ENCODE data around the gene ABHD10.

ABHD10 gene

DNA sequence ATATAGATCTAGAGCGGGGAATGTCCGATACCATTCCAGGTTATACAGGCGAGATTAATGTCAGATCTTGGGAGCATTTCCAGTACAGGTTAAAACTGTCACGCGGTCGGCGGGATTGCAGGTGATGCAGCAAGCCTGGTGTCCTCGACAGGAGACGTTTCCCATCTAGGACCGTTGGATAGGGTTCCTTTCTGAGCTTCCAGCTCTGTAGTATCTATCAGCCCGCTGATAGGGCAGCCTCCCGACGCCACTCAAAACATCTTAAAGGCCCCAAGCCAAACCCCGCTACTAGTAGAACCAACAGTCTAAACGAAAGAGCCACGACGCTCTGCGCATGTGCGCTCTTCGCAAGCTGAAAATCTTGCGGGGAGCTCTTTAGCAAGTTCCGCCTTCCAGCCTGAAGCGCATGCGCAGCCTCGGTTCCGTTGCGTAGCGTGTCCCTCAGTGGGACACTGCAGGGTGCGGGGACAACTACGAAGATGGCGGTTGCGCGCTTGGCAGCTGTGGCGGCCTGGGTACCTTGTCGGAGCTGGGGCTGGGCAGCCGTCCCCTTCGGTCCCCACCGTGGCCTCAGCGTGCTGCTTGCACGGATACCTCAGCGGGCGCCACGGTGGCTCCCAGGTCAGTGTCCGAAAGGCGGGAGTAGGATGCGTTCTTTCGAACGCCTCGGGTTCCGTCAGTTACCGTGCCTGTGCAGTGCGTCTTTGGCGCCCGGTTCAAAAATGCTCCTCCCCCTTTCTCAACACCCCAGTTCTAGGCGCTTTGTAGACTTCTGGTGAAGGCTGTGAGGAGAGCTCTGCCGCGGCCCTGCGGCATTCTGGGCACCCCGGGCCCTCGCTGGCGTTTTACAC is at the start of gene ABHD10:
Gene ABHD10 (plus strand): TSS at position 444 of the 851 bp plus-strand sequence. CDS start 36 bp downstream, at position 480.
- peak; percentile 98 for DNase-seq

DNA sequence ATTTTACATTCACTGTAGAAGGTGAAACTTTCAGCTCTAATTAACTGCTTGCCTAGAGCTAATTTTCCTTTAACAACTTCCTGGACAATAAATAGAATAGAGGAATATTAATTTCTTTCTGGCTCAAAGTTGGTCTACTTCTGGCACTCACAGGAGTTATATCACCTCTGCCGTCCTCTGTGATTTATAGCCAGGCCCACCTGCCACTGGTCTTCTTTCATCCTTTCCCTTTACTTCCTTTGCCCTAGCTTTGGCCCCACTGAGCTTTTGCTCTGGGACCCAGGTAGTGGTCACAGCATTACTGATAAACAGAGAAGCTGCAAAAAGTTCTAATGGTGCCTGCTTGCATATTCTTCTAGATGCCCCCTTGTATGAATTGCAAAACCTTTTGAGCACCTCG is 49.3 kb upstream of the ABHD10 start:
- no peak for DNase-seq

DNA sequence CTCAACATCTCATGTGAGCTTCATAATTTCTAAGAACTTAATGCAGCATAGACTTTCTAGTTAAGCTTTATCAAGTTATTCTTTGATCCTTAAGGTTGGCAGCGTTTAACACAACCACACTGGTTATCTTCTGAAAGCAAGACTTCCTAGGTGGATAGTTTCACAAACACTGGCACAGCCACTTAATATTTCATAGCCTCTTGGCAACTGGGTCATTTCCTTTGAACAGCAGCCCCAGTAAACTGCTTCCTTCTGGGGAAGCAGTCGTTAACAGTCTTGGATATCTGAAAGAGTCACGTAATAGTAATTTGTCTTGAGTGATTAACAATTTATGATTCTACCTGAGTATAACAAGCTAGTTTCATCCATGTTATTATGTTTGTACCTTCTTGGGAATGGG is 45.9 kb upstream of the ABHD10 start:
- no peak for DNase-seq

DNA sequence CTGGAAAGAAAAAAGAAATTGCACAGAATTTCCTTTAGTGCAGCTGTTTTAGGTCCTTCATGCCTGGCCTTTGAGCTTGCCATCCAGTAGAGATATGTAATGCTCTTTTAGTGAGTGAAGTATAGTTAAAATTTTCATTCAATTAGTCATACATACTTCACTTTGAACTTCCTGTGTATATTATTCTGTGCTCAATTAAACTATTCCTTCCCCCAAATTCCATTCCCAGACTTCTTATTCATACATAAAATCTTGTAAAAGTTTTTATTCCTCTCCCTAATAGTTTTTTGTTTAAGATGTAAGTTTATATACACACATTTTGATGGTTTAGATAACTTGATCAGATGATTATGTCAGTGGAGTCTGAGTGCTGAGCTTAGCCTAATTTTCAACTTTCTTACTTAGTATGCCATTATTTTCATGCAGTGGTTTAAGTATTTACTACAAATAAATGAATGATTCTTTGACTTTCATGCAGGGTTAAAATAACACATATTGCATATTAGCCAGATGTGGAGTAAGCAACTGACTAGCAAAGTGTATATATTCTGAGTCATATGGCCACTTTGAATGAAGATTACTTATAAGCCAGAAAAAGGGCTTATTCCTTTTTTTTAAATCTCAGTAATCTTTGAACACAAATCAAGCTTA is 42.5 kb upstream of the ABHD10 start:
- DNase-seq = no peak

DNA sequence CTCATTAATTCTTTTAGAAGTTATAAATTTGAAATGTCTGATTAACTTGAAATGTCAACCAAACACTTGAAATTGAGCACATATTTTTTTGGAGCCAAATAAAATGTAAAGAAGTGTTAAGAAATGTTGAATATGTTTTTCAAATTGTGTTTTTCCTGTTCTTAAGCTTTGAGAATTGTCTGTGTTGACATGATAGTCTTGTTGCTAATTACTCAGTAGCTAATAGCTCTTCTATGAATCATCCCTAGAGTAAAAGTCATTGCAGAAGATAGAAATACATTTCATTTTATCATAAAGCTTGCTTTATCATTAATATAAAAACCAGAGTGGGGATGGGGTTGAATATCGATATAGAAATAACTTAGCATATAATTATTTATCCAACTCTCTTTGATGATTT is 41.9 kb upstream of the ABHD10 start:
- no peak for DNase-seq

DNA sequence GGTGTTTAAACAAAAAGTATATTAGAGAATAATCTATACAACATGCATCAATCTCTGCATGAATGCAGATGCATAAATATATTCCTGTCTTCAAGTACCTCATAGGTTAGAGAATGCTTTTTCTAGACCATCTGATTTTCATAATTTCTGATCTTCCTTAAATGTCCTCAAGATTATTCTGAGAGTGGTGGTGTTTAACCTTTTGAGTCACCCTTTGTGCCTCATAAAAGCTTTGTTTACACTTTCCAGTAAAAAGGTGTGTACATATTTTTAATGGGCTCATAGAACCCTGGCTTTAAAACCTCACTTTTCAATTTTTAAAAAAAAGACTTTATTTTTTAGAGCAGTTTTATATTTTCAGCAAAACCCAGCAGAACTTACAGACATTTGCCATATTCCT is 41.0 kb upstream of the ABHD10 start:
- no peak for DNase-seq

DNA sequence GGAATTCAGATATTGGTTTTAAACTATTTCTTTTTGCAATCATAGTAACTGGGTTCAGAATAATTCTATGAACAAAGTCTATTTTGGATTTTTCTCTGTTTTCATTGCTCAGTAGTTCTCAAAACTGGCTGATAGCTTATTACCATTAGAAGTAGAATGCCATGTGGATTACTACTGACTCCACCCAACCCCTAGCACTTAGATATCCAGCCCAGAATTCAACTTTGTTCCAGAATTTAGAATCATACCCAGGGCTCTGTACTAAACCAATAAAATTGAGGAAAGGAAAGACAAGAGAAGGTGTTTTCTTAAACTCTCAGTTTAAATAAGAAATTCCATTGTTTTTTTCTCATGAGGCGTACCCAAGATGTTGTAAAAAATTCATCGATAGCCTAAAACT is 39.0 kb upstream of the ABHD10 start:
- no peak for DNase-seq

DNA sequence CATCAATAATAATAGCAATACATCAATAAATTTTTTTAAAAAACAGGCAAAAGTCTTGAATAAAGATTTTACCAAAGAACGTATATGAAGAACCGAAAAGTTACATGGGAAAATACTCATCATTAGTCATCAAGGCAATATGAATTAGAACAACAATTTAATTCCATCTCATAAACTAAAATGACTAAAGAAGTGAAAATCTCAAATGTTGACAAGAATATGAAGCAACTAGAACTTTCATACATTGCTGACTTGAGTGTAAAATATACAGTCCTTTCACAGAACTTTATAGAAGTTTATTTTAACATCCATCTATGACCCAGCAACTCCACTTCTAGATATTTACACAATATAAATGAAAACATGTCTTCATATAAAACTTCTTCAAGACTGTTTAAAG is 35.3 kb upstream of the ABHD10 start:
- DNase-seq = no peak

DNA sequence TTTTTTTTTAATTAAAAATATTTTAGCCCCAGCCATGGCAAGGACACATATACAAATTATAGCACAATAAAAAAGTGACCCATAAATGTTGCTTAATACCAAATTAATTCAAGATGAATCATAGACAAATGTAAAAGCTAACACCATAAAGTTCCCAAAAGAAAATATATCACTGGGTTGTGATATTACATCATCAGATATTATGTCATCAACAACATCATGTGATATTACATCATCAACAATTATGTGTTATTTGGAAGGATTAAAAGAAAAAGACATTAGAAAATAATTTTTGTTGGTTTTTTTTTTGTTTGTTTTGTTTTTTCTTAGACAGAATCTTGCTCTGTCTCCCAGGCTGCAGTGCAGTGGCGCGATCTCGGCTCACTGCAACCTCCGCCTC is 34.5 kb upstream of the ABHD10 start:
- DNase-seq = no peak

DNA sequence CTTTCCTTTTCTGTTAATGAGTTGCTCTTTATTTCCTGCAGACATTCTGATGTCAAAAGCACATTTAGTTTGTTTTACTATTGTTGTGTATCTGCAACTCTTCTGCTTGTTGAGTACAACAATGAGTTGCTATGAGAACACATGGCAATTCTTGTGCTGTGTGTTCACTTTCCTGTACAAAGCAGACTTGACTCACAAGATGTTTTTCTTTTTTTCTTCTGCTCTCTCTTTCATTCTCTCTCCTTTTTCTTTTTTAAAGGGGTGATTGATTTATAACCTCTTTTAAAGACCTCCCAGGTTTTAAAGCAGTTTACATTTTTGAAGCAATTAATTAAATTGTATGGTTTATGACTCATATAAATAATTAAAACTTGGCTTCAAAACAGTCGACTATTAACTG is 31.6 kb upstream of the ABHD10 start:
- no peak for DNase-seq

DNA sequence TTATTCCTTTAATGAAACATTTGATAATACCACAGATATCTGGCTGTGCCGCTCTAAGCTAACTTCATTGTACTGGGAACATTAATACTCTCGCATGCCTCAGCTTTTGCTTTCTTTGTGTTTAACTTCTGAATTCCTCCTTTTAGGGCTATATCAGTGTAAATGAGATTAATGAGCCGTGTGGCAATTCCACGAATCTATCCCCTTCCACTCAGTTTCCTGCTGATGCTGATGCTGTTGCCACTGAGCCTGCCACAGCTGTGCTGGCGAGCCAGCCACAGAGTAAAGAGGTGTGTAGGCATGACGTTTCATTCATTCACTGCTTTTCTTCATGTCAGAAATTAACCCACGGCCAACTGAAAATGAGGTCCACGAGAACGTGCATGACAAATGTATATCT is 30.0 kb upstream of the ABHD10 start:
- no peak for DNase-seq

DNA sequence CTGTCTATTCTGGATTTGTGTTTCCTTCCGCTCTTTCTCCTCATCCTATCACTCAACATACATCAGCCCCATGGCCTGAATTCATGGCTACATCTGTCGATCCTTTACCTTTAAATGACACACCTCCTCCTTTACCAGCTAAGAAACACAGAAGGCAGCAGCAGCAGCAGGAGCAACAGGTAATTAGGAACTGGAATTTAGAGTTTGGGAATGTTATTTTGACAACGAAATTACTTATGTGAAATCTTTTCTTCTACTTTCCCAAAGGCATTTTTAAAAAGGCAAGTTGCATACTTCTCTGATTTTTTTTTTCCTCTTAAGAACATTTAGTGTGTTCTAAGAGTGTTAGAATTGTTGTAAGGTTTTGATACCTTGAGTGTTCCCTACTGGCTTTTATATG is 29.1 kb upstream of the ABHD10 start:
- no peak for DNase-seq

DNA sequence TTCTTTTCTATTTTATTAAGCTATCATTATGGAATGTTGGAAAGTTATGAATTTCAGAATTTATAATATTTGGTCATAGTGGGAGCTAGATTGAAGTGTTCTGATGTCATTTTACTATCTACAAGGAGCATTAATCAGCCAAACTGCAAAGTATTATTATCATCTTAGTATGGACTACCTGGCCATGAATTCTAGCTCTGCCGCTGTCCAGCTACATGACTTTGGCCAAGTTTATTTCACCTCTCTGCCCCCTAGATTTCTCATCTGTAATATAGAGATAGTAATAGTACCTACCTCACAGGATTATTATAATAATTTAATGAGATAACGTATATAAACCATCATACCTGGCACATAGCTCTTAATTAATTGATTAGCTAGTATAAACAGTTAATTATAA is 27.8 kb upstream of the ABHD10 start:
- DNase-seq = no peak

DNA sequence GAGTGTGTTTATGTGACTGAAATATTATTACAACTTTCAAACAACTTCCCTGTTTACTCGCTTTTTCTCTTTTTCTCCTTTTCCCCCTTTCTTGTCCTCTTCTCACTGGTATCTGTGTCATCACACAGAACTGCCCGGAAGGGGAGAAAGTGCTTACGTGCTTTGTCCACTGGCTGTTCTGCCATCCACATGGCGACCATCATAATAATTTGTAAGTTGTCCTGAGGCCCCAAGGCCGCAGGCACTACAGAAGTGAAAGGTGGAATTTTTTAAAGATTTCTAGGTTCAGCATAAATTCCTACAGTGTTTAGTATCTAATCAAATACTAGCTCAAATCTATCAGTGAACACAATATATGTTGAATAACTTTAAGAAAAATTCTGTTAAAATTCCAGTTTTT is 26.7 kb upstream of the ABHD10 start:
- no peak for DNase-seq

DNA sequence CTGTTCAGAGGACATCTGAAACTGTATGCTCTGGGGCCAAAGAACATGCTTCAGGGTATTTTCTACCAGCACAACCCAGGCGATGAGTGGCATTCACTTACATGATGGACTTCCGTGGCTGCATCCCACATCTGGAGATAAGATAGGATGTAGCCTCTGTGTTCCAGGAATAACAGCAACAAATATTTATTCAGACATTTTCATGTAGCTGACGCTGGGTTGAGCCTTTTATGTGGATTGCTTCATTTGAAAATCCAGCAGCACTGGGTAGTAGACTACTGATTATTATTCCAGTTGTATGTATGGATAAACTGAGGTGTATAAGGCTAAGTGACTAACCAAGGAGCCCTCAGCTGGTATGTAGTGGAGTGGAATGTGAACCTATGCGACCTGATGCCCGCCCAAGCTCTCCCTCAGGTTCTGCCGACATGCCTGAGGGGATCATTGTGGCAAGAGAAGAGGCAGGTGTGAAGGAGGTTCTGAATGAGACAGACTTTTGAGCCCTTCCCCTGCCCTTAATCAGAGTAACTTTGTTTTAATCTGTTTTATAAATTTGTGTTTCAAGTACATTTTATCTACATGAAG is 25.9 kb upstream of the ABHD10 start:
- no peak for DNase-seq

DNA sequence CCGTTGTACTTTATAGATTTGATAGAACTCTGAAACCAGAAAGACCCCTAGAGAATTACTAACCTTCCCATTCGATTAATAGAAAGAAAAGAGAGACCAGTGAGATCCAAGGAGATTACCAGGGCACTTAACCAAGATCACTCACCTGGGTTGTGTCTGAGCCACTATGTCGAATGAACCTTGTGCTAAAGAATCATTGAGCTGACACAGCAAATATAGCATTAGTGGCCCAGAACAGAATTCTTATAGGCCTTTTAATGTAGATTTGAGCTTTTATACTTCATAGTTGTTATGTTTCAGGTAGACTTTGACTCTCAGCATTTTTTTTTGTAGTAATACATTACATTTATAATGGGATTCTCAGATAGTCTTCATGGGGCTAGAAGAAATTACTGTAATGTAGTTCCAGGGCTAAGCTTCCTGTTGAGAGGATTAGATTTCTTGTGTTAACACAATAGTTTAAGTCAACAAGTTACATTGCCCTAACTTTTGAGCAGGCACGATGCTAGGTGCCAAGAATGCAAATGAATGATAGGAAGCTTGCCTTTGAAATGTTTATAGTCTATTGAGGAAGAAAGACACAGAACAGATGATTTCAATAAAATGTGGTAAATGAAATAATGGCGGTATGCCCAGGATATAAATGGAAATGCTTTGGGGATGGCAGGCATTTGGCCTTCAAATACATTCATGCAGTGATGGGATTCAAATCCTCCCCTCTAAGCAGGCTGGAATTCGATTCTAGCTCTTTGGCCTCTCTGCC is 24.4 kb upstream of the ABHD10 start:
- no peak for DNase-seq

DNA sequence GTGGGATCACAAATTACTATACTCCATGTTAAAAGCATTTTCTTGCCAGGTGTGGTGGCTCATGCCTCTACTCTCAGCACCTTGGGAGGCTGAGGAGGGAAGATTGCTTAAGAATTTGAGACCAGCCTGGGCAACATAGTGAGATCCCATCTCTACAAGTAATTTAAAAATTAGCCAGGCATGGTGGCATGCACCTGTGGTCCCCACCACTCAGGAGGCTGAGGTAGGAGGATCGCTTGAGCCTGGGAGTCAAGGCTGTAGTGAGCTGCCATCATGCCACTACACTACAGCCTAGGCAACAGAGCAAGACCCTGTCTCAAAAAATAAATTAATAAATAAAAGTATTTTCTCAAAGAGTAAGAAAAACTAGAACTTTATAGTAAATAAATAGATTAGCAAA is 22.9 kb upstream of the ABHD10 start:
- no peak for DNase-seq

DNA sequence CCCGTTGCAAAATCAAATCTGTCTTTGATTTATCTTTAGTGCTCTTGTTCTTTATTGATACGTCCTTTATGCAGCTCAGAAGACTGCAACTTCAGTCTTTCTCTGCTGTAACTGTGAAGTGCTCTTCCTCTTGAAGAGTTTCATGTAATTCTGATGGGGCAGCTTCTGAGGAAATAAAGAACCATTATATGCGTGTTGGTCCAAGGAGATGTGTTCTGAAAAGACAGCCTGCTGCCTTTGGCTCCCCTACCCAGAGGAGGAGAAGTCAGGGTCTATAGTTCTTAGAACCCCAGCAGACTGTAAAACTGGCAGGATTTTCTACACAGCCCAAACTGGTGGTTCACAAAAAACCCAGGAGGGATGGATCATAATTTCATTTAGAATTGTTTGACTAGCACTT is 22.4 kb upstream of the ABHD10 start:
- DNase-seq = no peak

DNA sequence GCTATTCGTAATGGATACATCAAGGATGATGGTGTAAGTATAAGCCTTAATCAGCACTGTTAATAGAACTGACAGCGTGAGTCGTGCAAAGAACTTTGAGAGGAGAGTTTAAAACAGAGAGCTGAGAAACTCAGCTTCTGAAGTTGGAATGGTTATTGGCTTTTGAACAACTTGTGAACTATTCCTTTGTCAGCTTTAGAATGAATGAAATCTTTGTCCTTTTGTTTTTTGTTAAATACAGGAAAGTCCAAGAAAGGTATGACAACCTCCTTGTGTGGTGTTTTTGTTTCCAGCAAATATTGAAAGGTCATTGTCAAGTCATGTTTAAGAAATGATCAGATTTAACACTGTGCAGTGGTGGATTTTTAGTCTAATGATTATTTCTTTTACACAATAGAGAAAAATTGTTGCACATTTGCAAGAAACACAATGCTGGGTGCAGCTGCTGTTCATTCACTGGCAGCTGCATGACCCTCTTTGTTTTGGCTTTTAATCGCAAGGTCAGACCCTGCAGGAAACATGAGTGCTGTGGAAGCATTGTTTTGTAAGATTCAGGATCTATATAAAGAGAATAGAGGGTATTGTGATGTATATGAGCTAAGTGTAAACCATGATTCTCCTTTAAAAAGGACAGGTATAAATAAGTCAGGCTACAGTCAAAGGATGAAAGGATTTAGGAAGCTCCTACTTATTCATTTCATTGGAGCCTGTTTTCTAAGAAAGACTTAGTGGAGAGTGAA is 21.7 kb upstream of the ABHD10 start:
- DNase-seq = no peak

DNA sequence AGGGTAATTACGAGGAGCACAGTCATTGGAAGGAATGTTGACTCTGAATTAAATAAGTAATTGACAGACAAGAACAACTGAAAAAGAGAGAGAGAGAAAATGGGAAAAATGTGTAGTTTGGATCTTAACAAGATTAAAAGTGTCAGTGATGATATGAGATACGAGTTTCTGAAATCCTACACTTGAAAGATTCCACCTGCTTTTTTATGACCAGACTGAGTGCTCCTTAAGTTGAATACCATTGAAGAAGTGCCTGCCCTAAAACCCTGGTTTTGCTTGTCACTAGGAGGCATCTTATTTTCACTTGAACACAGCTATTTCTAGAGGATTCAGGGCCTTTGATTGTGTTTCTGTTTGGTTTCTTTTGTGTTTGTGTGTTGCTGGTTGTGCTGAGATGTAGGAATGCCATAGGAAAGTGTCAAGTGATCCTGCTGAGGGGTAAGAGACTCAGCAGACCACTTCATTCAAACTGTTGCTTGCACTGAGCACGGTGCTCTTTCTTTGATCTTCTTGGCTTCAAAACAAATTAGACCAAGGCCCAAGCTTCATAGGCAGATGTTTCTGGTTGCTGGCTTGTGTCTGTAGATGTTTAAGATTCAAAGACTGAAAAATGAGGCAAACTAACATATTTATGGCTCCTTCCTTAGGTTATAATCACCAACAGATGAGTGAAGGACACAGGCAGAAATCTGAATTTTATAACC is 17.2 kb upstream of the ABHD10 start:
- no peak for DNase-seq

DNA sequence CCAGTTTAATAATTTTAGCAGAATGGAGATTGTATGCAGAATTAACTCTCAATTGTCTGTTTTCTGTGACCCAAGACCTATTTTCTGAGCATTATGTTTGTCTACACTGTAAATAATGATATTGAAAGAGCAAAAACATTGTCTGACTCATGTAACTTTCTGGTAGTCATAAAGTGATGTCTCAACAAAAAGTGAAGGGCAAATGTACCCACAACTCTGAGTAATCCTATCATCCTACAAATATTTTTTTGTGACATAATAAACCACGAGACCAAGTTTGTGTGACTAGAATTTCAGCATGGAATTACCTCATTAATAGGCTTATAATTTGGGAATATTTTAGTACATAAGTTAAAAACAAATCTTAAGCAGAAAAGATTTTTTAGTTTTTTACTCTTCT is 15.4 kb upstream of the ABHD10 start:
- no peak for DNase-seq

DNA sequence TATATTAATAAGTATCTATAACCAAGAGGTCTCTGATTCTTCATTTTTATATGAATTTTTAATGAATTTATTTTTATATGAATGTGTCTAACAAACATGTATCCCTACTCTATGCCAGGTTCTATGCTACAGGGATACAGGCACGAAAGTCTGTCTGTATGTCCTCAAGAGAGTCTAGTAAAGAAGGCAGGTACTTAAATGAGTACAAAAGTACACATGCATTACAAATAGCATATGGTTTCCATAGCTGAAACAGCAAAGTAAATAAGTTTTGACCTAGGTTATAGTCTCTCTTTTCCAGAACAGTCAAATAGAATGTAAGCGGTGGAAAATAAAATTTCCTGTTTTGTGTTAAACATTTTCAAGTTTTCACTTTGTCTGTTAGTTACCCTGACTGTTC is 13.3 kb upstream of the ABHD10 start:
- no peak for DNase-seq

Data from stimulated activated CD4-positive, alpha-beta T cell treated with anti-CD3 and anti-CD28 coated beads, Interleukin-1b, Interleukin-23, amount 100 ng/mL, for 48 hours (primary cell).